ENCODE results near the gene DAP. TPM values are rescaled to one million over a fixed set of nuclear protein-coding genes. Genes with fewer than 3 reads are reported as not detected.
"Not testable (repeated sequence)": the region's sequence is repeated elsewhere in the genome, so short reads cannot be mapped to it uniquely, and the experiment has no call there.

DAP gene
- total and polyA plus RNA-seq, 9 donors = 23.4 to 72.6 (median 52.4) TPM

GRCh38 chr5:10648806-10649665 is 112.0 kb downstream of the DAP start:
- Histone ChIP-seq H3K27ac (ENCODE audit: low read length) (no peak overlapping the region), H3K36me3 (ENCODE audit: control insufficient read depth, insufficient read depth, low read length) (no peaks in the 10 kb centered on the region), H3K27me3 (ENCODE audit: control insufficient read depth, insufficient read depth, low read length) (peaks cover 49% of the 10 kb centered on the region), H3K4me1 (ENCODE audit: control insufficient read depth, insufficient read depth, low read length) (peaks cover 18% of the 10 kb centered on the region), H3K4me3 (ENCODE audit: low read length) (no peak overlapping the region), H3K9me3 (replicated peaks; ENCODE audit: control insufficient read depth, low read depth, low read length) (no peaks in the 10 kb centered on the region)
- no peak for DNase-seq
- WGBS (ENCODE audit: insufficient coverage) = 27% methylated on average over 55 of the region's 60 CpGs

DNA sequence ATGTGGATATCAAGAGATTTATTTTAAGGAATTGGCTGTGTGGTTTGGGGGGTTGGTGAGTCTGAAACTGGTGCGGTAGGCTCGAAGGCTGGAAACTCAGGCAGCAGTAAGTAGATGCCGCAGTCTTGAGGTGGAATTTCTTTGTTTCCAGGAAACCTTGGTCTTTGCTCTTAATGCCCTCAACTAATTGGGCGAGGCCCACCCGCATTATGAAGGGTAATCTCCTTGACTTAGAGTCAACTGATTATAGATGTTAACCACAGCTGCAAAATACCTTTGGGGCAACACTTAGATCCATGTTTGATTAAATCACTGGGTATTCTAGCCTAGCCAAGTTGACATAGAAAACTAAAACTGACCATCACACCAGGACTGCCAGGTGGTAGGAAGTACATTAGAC is 113.4 kb downstream of the DAP start:
- 90% methylated on average over 2 of the region's 5 CpGs for WGBS (ENCODE audit: insufficient coverage)
- H3K9me3 ChIP-seq (replicated peaks; ENCODE audit: control insufficient read depth, low read depth, low read length) = no peaks in the 10 kb centered on the region
- no peak overlapping the region for H3K4me3 ChIP-seq (ENCODE audit: low read length)
- no peaks in the 10 kb centered on the region for H3K36me3 ChIP-seq (ENCODE audit: control insufficient read depth, insufficient read depth, low read length)
- H3K27ac ChIP-seq (ENCODE audit: low read length) = no peak overlapping the region
- DNase-seq = no peak
- H3K4me1 ChIP-seq (ENCODE audit: control insufficient read depth, insufficient read depth, low read length) = peaks cover 4% of the 10 kb centered on the region
- peaks cover 49% of the 10 kb centered on the region for H3K27me3 ChIP-seq (ENCODE audit: control insufficient read depth, insufficient read depth, low read length)

GRCh38 chr5:10645671-10646070 is 115.4 kb downstream of the DAP start:
- H3K9me3 ChIP-seq (replicated peaks; ENCODE audit: control insufficient read depth, low read depth, low read length) = no peaks in the 10 kb centered on the region
- H3K27me3 ChIP-seq (ENCODE audit: control insufficient read depth, insufficient read depth, low read length) = peaks cover 47% of the 10 kb centered on the region
- H3K4me1 ChIP-seq (ENCODE audit: control insufficient read depth, insufficient read depth, low read length) = no peaks in the 10 kb centered on the region
- no peaks in the 10 kb centered on the region for H3K36me3 ChIP-seq (ENCODE audit: control insufficient read depth, insufficient read depth, low read length)
- no peak overlapping the region for H3K4me3 ChIP-seq (ENCODE audit: low read length)
- no peak overlapping the region for H3K27ac ChIP-seq (ENCODE audit: low read length)
- 64% methylated on average over 5 of the region's 6 CpGs for WGBS (ENCODE audit: insufficient coverage)
- no peak for DNase-seq

DNA sequence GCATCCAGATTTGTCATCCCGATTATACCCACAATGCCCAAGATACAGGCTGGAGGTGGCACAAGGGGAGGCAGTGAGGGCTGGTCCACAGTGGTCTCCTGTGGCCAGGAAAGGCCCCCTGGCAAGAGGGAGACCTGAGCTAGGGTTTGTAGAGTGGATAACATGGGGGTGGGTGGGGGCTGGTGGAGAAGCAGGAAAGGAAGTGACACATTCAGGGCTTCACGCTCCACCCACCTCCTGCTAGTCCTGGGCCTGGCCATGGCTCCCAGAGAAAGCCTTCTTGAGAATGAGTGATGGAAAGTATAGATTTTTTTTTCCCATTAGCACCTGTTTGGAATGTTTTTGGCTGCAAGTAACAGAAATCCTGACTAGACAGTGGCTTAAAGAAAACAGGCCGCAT is 115.9 kb downstream of the DAP start:
- no peak overlapping the region for H3K27ac ChIP-seq (ENCODE audit: low read length)
- H3K4me3 ChIP-seq (ENCODE audit: low read length) = no peak overlapping the region
- no peaks in the 10 kb centered on the region for H3K4me1 ChIP-seq (ENCODE audit: control insufficient read depth, insufficient read depth, low read length)
- no peak for DNase-seq
- H3K36me3 ChIP-seq (ENCODE audit: control insufficient read depth, insufficient read depth, low read length) = no peaks in the 10 kb centered on the region
- H3K27me3 ChIP-seq (ENCODE audit: control insufficient read depth, insufficient read depth, low read length) = peaks cover 48% of the 10 kb centered on the region
- H3K9me3 ChIP-seq (replicated peaks; ENCODE audit: control insufficient read depth, low read depth, low read length) = no peaks in the 10 kb centered on the region
- 92% methylated on average over 2 of the region's 3 CpGs for WGBS (ENCODE audit: insufficient coverage)

DNA sequence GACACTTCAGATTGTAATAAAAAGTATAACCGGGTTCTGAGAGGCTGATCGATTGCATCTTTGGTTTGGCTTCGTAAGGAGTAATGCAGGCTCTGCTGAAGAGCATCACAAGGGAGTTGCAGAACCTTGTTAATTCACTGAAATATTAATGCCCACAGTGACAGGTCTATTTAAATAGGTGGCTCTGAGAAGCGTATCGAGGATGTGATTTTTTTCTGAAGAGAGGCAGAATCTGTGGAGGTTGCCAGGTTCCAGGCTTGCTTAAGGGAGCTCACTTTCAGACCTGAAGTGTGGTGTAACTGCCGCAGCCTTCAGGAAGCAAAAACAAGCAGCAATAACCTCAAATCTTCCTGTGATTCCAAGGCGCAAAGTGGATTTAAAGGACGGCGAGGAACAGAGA is 116.8 kb downstream of the DAP start:
- H3K36me3 ChIP-seq (ENCODE audit: control insufficient read depth, insufficient read depth, low read length) = no peaks in the 10 kb centered on the region
- no peak overlapping the region for H3K27ac ChIP-seq (ENCODE audit: low read length)
- no peaks in the 10 kb centered on the region for H3K4me1 ChIP-seq (ENCODE audit: control insufficient read depth, insufficient read depth, low read length)
- no peak overlapping the region for H3K4me3 ChIP-seq (ENCODE audit: low read length)
- H3K27me3 ChIP-seq (ENCODE audit: control insufficient read depth, insufficient read depth, low read length) = peaks cover 42% of the 10 kb centered on the region
- no peak for DNase-seq
- WGBS (ENCODE audit: insufficient coverage) = 55% methylated on average over 4 of the region's 9 CpGs
- H3K9me3 ChIP-seq (replicated peaks; ENCODE audit: control insufficient read depth, low read depth, low read length) = no peaks in the 10 kb centered on the region

DNA sequence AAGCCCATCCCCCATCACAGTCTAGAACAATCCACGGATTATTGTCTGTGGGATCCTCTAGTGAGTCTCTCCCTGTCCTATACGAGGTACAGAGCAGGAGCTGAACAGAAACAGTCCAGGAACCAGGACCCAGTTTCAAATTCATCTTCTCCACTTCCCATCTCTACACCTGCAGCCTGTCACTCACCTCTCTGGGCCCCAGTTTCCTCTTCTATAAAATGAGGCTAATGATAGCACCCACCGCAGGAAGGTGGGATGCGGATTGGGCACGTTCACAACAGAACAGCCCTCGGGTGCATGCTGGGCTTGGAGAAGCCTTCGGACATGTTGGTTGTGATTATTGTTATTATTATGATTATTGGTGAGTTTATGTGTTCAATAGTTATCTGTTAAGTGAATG is 118.7 kb downstream of the DAP start:
- Histone ChIP-seq H3K4me1 (ENCODE audit: control insufficient read depth, insufficient read depth, low read length) (no peaks in the 10 kb centered on the region), H3K36me3 (ENCODE audit: control insufficient read depth, insufficient read depth, low read length) (no peaks in the 10 kb centered on the region), H3K27ac (ENCODE audit: low read length) (no peak overlapping the region), H3K9me3 (replicated peaks; ENCODE audit: control insufficient read depth, low read depth, low read length) (no peaks in the 10 kb centered on the region), H3K4me3 (ENCODE audit: low read length) (no peak overlapping the region), H3K27me3 (ENCODE audit: control insufficient read depth, insufficient read depth, low read length) (peaks cover 36% of the 10 kb centered on the region)
- DNase-seq = no peak
- 65% methylated on average over 2 of the region's 7 CpGs for WGBS (ENCODE audit: insufficient coverage)

GRCh38 chr5:10639846-10640368 is 121.1 kb downstream of the DAP start:
- no peaks in the 10 kb centered on the region for H3K36me3 ChIP-seq (ENCODE audit: control insufficient read depth, insufficient read depth, low read length)
- WGBS (ENCODE audit: insufficient coverage) = 96% methylated on average over 9 of the region's 48 CpGs
- H3K4me1 ChIP-seq (ENCODE audit: control insufficient read depth, insufficient read depth, low read length) = no peaks in the 10 kb centered on the region
- no peaks in the 10 kb centered on the region for H3K9me3 ChIP-seq (replicated peaks; ENCODE audit: control insufficient read depth, low read depth, low read length)
- peaks cover 49% of the 10 kb centered on the region for H3K27me3 ChIP-seq (ENCODE audit: control insufficient read depth, insufficient read depth, low read length)
- DNase-seq = no peak
- no peak overlapping the region for H3K4me3 ChIP-seq (ENCODE audit: low read length)
- no peak overlapping the region for H3K27ac ChIP-seq (ENCODE audit: low read length)

GRCh38 chr5:10638723-10639122 is 122.3 kb downstream of the DAP start:
- peaks cover 47% of the 10 kb centered on the region for H3K27me3 ChIP-seq (ENCODE audit: control insufficient read depth, insufficient read depth, low read length)
- not testable (repeated sequence) for H3K36me3 ChIP-seq (ENCODE audit: control insufficient read depth, insufficient read depth, low read length); H3K27ac ChIP-seq (ENCODE audit: low read length); H3K9me3 ChIP-seq (replicated peaks; ENCODE audit: control insufficient read depth, low read depth, low read length); DNase-seq; H3K4me1 ChIP-seq (ENCODE audit: control insufficient read depth, insufficient read depth, low read length); H3K4me3 ChIP-seq (ENCODE audit: low read length)
- 53% methylated on average over 7 of the region's 48 CpGs for WGBS (ENCODE audit: insufficient coverage)

DNA sequence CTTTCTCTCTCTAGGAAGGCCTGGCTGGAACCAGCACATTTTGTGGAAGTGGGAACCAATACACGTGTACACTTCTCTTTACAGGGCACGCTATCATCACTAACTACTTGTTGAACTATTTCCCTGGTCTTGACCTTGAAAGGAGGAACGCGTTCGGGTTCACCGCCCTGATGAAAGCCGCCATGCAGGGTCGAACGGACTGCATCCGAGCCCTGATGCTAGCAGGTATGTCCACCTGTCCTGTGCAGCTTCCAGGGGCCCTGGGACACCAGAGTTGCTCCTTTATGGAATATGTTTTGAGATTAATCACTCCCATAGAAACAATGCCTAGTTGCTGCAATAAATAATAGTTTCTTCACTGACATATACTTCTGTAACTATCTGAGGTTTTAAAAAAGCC is 123.1 kb downstream of the DAP start:
- Histone ChIP-seq H3K9me3 (replicated peaks; ENCODE audit: control insufficient read depth, low read depth, low read length) (no peaks in the 10 kb centered on the region), H3K36me3 (ENCODE audit: control insufficient read depth, insufficient read depth, low read length) (no peaks in the 10 kb centered on the region), H3K4me1 (ENCODE audit: control insufficient read depth, insufficient read depth, low read length) (no peaks in the 10 kb centered on the region), H3K27ac (ENCODE audit: low read length) (no peak overlapping the region), H3K4me3 (ENCODE audit: low read length) (no peak overlapping the region), H3K27me3 (ENCODE audit: control insufficient read depth, insufficient read depth, low read length) (peaks cover 47% of the 10 kb centered on the region)
- DNase-seq = no peak
- 54% methylated on average over 6 of the region's 10 CpGs for WGBS (ENCODE audit: insufficient coverage)

DNA sequence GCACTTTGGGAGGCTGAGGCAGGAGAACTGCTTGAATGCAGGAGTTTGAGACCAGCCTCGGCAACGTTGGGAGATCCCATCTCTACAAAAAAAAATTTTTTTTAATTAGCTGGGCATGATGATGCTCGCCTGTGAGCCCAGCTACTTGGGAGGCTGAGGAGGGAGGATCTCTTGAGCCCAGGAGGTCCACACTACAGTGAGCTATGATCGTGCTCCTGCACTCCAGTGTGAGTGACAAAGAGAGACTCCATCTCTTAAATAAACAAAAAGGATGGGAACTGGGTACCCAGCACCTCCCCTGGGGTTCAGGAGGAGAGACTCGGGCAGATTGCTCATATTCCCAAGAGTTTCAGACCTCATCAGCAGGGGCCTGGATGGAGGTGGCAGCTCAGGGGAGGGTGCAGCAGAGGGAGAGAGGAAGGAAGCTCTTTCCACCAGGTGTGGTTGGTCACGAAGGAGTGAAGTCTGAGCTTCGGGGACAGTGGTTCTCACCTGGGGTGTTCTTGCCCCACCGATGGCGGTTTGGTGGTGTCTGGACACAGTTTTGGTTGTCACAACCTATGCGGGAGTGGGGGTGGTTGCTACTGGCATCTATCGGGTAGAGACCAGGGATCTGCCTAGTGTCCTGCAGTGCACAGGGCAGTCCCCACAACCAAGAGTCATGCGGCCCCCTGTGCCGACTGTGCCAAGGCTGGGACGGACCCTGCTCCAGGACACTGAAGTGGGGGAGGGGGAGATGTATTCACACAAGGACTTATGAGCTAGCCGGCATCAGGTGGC is 124.5 kb downstream of the DAP start:
- H3K27me3 ChIP-seq (ENCODE audit: control insufficient read depth, insufficient read depth, low read length) = peaks cover 45% of the 10 kb centered on the region
- no peaks in the 10 kb centered on the region for H3K36me3 ChIP-seq (ENCODE audit: control insufficient read depth, insufficient read depth, low read length)
- H3K4me3 ChIP-seq (ENCODE audit: low read length) = no peak overlapping the region
- no peaks in the 10 kb centered on the region for H3K9me3 ChIP-seq (replicated peaks; ENCODE audit: control insufficient read depth, low read depth, low read length)
- no peak for DNase-seq
- no peak overlapping the region for H3K27ac ChIP-seq (ENCODE audit: low read length)
- WGBS (ENCODE audit: insufficient coverage) = 58% methylated on average over 7 of the region's 15 CpGs
- H3K4me1 ChIP-seq (ENCODE audit: control insufficient read depth, insufficient read depth, low read length) = no peaks in the 10 kb centered on the region

Measured in muscle of leg (tissue), 11 donors.